H1 (cell line): ENCODE data around the gene DPP4.

ENCODE experiments used
- BRCA1 ChIP-seq: IDR thresholded peaks from 2 replicates; pipeline ENCODE4 v1.6.1; 2012; ENCODE audit warnings: low read depth, low read length, improper control_type of control experiment
- POLR2AphosphoS5 ChIP-seq: IDR thresholded peaks from 2 replicates; pipeline ENCODE4 v1.6.1; 2011; ENCODE audit warnings: low read depth, low read length
- RBBP5 ChIP-seq: IDR thresholded peaks from 2 replicates; pipeline ENCODE4 v1.7.1; 2012; ENCODE audit warnings: low read depth, mild to moderate bottlenecking, inconsistent platforms, low read length, moderate library complexity, borderline replicate concordance
- SIX5 ChIP-seq: IDR thresholded peaks from 2 replicates; pipeline ENCODE4 v1.6.1; 2011; ENCODE audit warnings: mild to moderate bottlenecking, low read depth, low read length
- TF ChIP-seq, protein P1 (sequence below), 3 experiments: IDR thresholded peaks; 1 replicate in 2 of 3; 2 replicates in 1 of 3; pipeline versions ENCODE4 v1.5.1 to v1.6.1; 2011; ENCODE audit warnings: low read length in 3 of 3, mild to moderate bottlenecking in 3 of 3, inconsistent platforms in 2 of 3, low read depth in 1 of 3, moderate library complexity in 1 of 3; ENCODE audit not compliant: insufficient read depth in 1 of 3; ENCODE audit errors: control extremely low read depth in 1 of 3

DNA sequence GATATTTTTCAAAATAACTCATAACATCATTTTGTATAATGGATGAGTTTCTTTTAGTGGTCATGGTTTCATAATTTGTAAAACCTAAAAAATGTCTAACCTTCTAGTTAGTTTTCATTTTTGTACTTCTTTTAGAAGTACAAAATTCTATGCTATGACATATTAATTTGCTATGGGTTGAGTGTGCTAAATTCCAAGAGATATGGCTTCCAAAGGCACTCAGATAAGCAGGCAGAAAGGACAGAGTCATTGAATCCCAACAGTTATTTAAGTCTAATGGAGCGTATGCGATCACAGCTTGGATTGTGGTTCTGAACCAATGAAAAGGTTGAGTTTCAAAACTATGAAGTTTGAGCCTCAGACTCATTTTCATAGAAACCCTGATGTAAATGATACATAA is 41.1 kb upstream of the DPP4 start:
- TF ChIP-seq, protein P1, sequence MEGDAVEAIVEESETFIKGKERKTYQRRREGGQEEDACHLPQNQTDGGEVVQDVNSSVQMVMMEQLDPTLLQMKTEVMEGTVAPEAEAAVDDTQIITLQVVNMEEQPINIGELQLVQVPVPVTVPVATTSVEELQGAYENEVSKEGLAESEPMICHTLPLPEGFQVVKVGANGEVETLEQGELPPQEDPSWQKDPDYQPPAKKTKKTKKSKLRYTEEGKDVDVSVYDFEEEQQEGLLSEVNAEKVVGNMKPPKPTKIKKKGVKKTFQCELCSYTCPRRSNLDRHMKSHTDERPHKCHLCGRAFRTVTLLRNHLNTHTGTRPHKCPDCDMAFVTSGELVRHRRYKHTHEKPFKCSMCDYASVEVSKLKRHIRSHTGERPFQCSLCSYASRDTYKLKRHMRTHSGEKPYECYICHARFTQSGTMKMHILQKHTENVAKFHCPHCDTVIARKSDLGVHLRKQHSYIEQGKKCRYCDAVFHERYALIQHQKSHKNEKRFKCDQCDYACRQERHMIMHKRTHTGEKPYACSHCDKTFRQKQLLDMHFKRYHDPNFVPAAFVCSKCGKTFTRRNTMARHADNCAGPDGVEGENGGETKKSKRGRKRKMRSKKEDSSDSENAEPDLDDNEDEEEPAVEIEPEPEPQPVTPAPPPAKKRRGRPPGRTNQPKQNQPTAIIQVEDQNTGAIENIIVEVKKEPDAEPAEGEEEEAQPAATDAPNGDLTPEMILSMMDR (IDR thresholded peaks at IDR 0.05; ENCODE audit: control extremely low read depth in 1 of 3, insufficient read depth in 1 of 3, low read depth in 1 of 3, low read length in 3 of 3) = no peak
- TF ChIP-seq RBBP5 (no peak), POLR2AphosphoS5 (no peak), SIX5 (no peak), BRCA1 (no peak)
